GM21367 (cell line): ENCODE results near the gene TRIP13.
"Not testable (repeated sequence)": the region's sequence is repeated elsewhere in the genome, so short reads cannot be mapped to it uniquely, and the experiment has no call there.

Experiments used
- ATAC-seq: cut with Tn5 transposase; IDR thresholded peaks from one replicate; pipeline ENCODE4 v1.9.1; 2021; ENCODE audit not compliant: unreplicated experiment

TRIP13 gene

GRCh38 chr5:916441-917293 lies 24.0 kb downstream of the TRIP13 start:
- no peak for ATAC-seq

- ATAC-seq = not testable (repeated sequence)
Observed at GRCh38 chr5:918717-919116, 26.0 kb downstream of the TRIP13 start.

DNA sequence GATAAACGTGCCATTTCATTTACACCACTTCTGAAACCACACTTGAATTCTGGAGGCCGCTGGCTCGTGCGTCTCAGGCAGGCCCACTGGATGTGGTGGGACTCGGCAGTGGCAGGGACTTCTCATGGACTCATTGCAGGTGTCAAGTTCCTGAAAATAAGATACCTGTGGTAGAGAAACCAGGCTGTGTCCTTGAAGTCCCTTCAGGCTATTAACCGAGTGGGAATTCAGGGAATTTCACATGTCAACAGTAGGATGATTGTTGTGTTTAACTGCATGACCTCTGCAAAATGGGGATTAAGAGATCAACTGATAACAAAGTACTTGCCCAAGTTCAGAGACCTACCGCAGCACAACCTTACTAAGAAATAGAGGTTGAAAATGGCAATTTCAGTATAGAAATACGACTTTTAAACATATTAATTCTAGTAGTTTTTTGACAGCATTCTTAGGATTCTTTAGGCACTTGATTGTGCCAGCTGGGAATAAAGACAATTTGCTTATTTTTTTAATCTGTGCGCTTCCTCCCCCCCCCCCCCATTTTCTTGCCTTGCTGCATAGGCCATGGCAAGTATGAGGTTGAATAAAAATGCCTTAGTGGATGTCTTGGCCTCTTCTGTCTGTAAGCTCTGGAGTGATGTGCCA lies 26.8 kb downstream of the TRIP13 start:
- no peak for ATAC-seq

DNA sequence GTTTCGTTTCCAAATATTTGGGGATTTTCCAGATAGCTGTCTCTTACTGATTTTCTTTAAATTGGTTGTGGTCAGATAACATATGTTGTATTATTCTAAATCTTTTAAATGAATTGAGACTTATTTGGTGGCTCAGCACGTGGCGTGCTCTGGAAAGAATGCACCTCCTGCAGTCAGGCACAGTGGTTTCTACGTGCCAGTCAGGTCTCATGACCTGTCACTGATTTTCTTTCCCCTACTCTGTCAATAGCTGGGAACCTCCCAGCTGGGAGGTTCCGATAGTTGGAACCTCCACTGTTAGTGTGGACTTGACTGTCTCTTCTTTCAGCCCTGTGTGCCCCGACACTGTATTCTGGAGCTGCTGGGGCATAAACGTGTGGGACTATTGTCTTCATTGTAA lies 27.6 kb downstream of the TRIP13 start:
- no peak for ATAC-seq

GRCh38 chr5:921456-922435 lies 29.1 kb downstream of the TRIP13 start:
- no peak for ATAC-seq

GRCh38 chr5:922436-923280 lies 30.0 kb downstream of the TRIP13 start:
- no peak for ATAC-seq

- no peak for ATAC-seq
Observed at GRCh38 chr5:923281-923873, 30.7 kb downstream of the TRIP13 start.

DNA sequence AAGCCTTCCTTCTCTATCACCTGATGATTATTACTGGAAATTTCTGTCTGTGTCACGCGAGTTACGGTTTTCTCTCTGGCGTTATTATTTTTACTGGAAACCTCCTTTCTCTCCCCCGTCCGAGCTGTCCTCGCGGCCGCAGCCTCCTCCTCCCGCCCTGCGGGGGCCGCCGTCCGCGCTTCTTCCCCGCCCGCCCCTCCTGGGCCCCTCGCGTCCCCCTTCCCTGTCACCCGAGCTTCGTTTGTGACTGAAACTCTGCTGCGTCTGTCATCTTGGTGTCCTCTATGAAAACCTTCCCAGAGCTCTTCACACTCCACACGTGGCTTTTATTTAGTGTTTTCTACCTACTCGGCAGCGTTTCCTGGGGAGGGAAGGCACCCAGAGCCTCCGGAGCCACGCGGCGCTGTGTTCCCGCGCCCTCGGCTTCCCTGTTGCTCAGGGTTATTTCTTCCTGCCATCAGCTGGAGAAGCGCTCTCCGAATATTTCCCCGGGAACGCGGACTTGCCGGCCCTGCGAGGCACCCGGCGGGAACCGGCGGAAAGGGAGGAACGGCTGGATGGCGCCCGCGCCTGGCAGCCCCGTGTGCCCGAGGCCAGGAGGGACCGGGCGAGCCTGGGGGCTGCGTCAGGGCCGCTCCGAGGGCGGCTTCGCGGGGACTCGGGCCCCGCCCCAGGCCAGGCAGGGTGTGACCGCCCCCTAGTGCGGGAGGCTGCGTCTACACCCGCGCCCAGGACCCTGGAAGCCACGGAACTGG lies 33.9 kb downstream of the TRIP13 start:
- no peak for ATAC-seq

- ATAC-seq = no peak
Observed at GRCh38 chr5:927172-928015, 34.7 kb downstream of the TRIP13 start.

GRCh38 chr5:929182-929581 lies 36.5 kb downstream of the TRIP13 start:
- not testable (repeated sequence) for ATAC-seq

- ATAC-seq = no peak
Observed at GRCh38 chr5:929596-929995, 36.9 kb downstream of the TRIP13 start.

- no peak for ATAC-seq
Observed at GRCh38 chr5:930866-931265, 38.2 kb downstream of the TRIP13 start.

GRCh38 chr5:931570-932145 lies 39.0 kb downstream of the TRIP13 start:
- no peak for ATAC-seq

- ATAC-seq = no peak
Observed at GRCh38 chr5:932151-932627, 39.5 kb downstream of the TRIP13 start.

GRCh38 chr5:932628-933250 lies 40.1 kb downstream of the TRIP13 start:
- no peak for ATAC-seq

- ATAC-seq = no peak
Observed at GRCh38 chr5:933251-933861, 40.7 kb downstream of the TRIP13 start.

DNA sequence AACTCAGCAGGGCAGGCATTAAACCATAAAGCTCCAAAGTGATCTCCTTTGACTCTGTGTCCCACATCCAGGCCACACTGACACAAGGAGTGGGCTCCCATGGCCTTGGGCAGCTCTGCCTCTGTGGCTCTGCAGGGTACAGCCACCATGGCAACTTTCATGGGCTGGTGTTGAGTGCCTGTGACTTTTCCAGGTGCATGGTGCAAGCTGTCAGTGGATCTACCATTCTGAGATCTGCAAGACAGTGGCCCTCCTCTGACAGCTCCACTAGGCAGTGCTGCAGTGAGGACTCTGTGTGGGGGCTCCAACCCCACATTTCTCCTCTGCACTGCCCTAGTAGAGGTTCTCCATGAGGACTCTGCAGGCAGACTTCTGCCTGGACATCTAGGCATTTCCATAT lies 41.3 kb downstream of the TRIP13 start:
- not testable (repeated sequence) for ATAC-seq
